OCI-LY7 (cell line): ENCODE measurements around the gene ULK3. TPM values are rescaled to one million over a fixed set of nuclear protein-coding genes. Genes with fewer than 3 reads are reported as not detected.

Experiments
- BruUV-seq: library from RNA; stranded (reverse); fragments of 400-500 nt; replicated peaks from 2 replicates; lab custom pipeline; 2021; lab: Mats Ljungman, UMichigan
- CTCF ChIA-PET: fragments of 300-600 bp; sonication (Branson Sonifier 250); formaldehyde crosslinking; loops from one replicate; lab custom pipeline; 2022; ENCODE audit warnings: antibody characterized with exemption; ENCODE audit not compliant: unreplicated experiment; lab: Charles Lee
- POLR2A ChIA-PET: fragments of 300-600 bp; sonication (Branson Sonifier 250); formaldehyde crosslinking; loops from one replicate; lab custom pipeline; 2022; ENCODE audit warnings: antibody characterized with exemption; lab: Charles Lee
- DNase-seq: peaks from one replicate; pipeline ENCODE4 v3.0.0-alpha.2; 2015; ENCODE audit warnings: low spot score
- H2AFZ ChIP-seq: fragments of 200-600 bp; sonication (generic), shearing (Covaris generic); 2 replicates; pipeline ENCODE4 v1.6.1; 2014; ENCODE audit warnings: mild to moderate bottlenecking, antibody characterized with exemption, low read length, moderate library complexity
- H3K27ac ChIP-seq: fragments of 200-600 bp; sonication (generic); 2 replicates; pipeline ENCODE4 v1.5.1; 2014; ENCODE audit warnings: mixed run types, low read depth, mild to moderate bottlenecking, moderate library complexity, low read length, inconsistent platforms; ENCODE audit not compliant: poor library complexity, severe bottlenecking
- H3K36me3 ChIP-seq: fragments of 200-600 bp; sonication (generic); 2 replicates; pipeline ENCODE4 v1.6.1; 2014; ENCODE audit warnings: mild to moderate bottlenecking, antibody characterized with exemption, low read length, moderate library complexity, mixed read lengths; ENCODE audit not compliant: insufficient read depth
- H3K4me1 ChIP-seq: fragments of 200-600 bp; sonication (generic); 2 replicates; pipeline ENCODE4 v1.5.1; 2014; ENCODE audit warnings: mild to moderate bottlenecking, low read length; ENCODE audit not compliant: insufficient read depth, poor library complexity, severe bottlenecking
- H3K4me2 ChIP-seq: fragments of 200-600 bp; sonication (generic); 2 replicates; pipeline ENCODE4 v1.6.1; 2014; ENCODE audit warnings: mild to moderate bottlenecking, low read length
- H3K4me3 ChIP-seq: fragments of 200-600 bp; sonication (generic); 2 replicates; pipeline ENCODE4 v1.5.1; 2014; ENCODE audit warnings: mild to moderate bottlenecking, low read depth, low read length; ENCODE audit not compliant: poor library complexity, severe bottlenecking
- H3K79me2 ChIP-seq: fragments of 200-600 bp; sonication (generic); 2 replicates; pipeline ENCODE4 v1.6.1; 2016; ENCODE audit warnings: low read depth, mild to moderate bottlenecking, low read length, moderate library complexity, mixed read lengths; ENCODE audit not compliant: insufficient read depth
- H3K9me2 ChIP-seq: fragments of 200-600 bp; sonication (generic); 2 replicates; pipeline ENCODE4 v1.6.1; 2016; ENCODE audit warnings: mild to moderate bottlenecking, low read length, mixed read lengths; ENCODE audit not compliant: insufficient read depth
- H3K9me3 ChIP-seq: fragments of 200-600 bp; sonication (generic); 2 replicates; pipeline ENCODE4 v1.6.1; 2014; ENCODE audit warnings: mild to moderate bottlenecking, mixed run types, low read length, mixed read lengths
- H4K20me1 ChIP-seq: fragments of 200-600 bp; sonication (generic); 2 replicates; pipeline ENCODE4 v1.6.1; 2014; ENCODE audit warnings: mild to moderate bottlenecking, antibody characterized with exemption, low read length, moderate library complexity, mixed read lengths; ENCODE audit not compliant: insufficient read depth
- EZH2phosphoT487 ChIP-seq: fragments of 200-600 bp; sonication (generic); IDR thresholded peaks from 2 replicates; pipeline ENCODE4 v1.6.1; 2018; ENCODE audit warnings: low read depth, borderline replicate concordance, mild to moderate bottlenecking, mixed run types, antibody characterized with exemption, low read length, moderate library complexity, mixed read lengths
- intact Hi-C: fragments of 100-400 bp; cut with micrococcal nuclease; formaldehyde crosslinking; loops from one replicate; pipeline ENCODE4 v1.10.0; 2022; ENCODE audit not compliant: unreplicated experiment
- total RNA-seq, 2 experiments: library from RNA; depleted of rRNA in 1 of 2; stranded (reverse); fragments of >200 nt in 1 of 2; shearing (Covaris generic) in 1 of 2; gene quantifications; 2 replicates each; pipeline ENCODE4 v1.2.3, GENCODE V29; 2014 to 2022
- TF ChIP-seq, protein P1 (sequence below): fragments of 200-600 bp; sonication (generic); conservative IDR thresholded peaks from 2 replicates; pipeline ENCODE4 v1.5.1; 2014; ENCODE audit warnings: mild to moderate bottlenecking, antibody characterized with exemption, low read length, moderate library complexity, mixed read lengths

Gene ULK3
- total RNA-seq, 2 experiments from 2014 or later: 31.7 to 46.4 TPM

GRCh38 chr15:74870436-74871215, 27.7 kb upstream of the ULK3 start:
- Histone ChIP-seq H3K4me3 (peak overlapping the region; percentile 38), H3K9me2 (no peaks in the 10 kb centered on the region), H3K9me3 (peaks cover 16% of the 10 kb centered on the region), H2AFZ (no peak overlapping the region), H3K27ac (peak overlapping the region; percentile 60), H3K36me3 (peaks cover 34% of the 10 kb centered on the region), H3K79me2 (peaks cover 61% of the 10 kb centered on the region), H3K4me1 (peaks cover 38% of the 10 kb centered on the region), H3K4me2 (peak overlapping the region; percentile 67), H4K20me1 (peaks cover 5% of the 10 kb centered on the region)
- TF ChIP-seq, protein P1, sequence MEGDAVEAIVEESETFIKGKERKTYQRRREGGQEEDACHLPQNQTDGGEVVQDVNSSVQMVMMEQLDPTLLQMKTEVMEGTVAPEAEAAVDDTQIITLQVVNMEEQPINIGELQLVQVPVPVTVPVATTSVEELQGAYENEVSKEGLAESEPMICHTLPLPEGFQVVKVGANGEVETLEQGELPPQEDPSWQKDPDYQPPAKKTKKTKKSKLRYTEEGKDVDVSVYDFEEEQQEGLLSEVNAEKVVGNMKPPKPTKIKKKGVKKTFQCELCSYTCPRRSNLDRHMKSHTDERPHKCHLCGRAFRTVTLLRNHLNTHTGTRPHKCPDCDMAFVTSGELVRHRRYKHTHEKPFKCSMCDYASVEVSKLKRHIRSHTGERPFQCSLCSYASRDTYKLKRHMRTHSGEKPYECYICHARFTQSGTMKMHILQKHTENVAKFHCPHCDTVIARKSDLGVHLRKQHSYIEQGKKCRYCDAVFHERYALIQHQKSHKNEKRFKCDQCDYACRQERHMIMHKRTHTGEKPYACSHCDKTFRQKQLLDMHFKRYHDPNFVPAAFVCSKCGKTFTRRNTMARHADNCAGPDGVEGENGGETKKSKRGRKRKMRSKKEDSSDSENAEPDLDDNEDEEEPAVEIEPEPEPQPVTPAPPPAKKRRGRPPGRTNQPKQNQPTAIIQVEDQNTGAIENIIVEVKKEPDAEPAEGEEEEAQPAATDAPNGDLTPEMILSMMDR: no peak
- TF ChIP-seq EZH2phosphoT487: no peak
- CTCF ChIA-PET: interaction anchor here (0.8 to 1.1 kb wide), 3 partner anchors 12 to 26 kb away, joined by 3 to 4 read pairs (median 3); no protein-coding TSS in a partner anchor
- DNase-seq: no peak
- intact Hi-C loops: no loop called here
- TSS peak; percentile 44 for BruUV-seq
- POLR2A ChIA-PET: interaction anchor here (1.0 to 2.5 kb wide), 7 partner anchors 12 to 83 kb away, joined by 3 to 21 read pairs (median 5); no protein-coding TSS in a partner anchor

DNA sequence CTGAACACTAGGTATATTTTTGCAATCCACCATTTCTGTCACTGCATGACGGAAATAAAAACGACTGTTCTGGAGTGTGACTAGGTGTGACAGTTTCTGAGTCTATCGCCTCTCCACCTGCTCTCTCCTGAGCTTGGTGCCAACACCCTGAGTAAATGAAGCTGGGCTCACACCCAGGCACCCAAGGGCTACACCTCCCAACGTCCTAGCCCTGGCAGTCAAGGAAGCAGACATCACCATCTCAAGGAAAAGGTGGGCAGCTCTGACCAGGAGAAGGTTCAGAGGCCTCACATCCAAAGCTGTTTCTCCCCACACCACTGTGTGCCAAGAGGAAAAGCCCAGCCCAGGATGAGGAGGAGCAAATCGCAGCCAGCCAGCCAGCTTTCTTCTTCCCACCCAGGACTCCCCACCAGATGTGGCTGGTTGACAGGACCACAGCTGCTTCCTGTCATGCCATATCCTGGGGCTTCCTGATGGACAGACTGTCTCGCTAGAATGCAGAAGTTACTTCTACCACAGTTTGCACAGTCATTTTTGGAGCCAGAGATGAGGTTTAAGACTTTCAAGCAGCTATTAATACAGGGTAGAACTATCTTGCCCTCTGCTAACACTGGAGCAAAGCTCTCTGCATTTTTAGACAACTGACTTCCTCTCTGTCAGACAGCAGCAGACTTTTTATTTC, 26.9 kb upstream of the ULK3 start:
- DNase-seq: peak; percentile 76
- peak overlapping the region; percentile 67 for H3K4me2 ChIP-seq
- peaks cover 5% of the 10 kb centered on the region for H4K20me1 ChIP-seq
- H3K4me3 ChIP-seq: peak overlapping the region; percentile 38
- H3K9me2 ChIP-seq: no peaks in the 10 kb centered on the region
- no TSS peak for BruUV-seq
- intact Hi-C loops: no loop called here
- peaks cover 16% of the 10 kb centered on the region for H3K9me3 ChIP-seq
- ChIA-PET CTCF (interaction anchor here (0.6 to 1.1 kb wide), 8 partner anchors 11 to 457 kb away, joined by 3 to 6 read pairs (median 4); no protein-coding TSS in a partner anchor), POLR2A (interaction anchor here (0.6 to 2.5 kb wide), 12 partner anchors 11 to 638 kb away, joined by 3 to 21 read pairs (median 4); no protein-coding TSS in a partner anchor)
- H3K36me3 ChIP-seq: peaks cover 34% of the 10 kb centered on the region
- H3K4me1 ChIP-seq: peaks cover 38% of the 10 kb centered on the region
- H3K27ac ChIP-seq: peak overlapping the region; percentile 60
- TF ChIP-seq, protein P1: no peak
- no peak for TF ChIP-seq EZH2phosphoT487
- H2AFZ ChIP-seq: no peak overlapping the region
- peaks cover 65% of the 10 kb centered on the region for H3K79me2 ChIP-seq
